Thyroid gland (tissue), 4 donors: Measurements from ENCODE around the gene ZBTB48.

Experiments
- CTCF ChIP-seq, 6 experiments: fragments of 200-600 bp in 3 of 6; fragments of 450-650 bp in 3 of 6; sonication (generic) in 3 of 6; IDR thresholded peaks; one replicate each; pipeline ENCODE4 v1.5.1; 2016 to 2019; ENCODE audit warnings: antibody characterized with exemption in 6 of 6, mild to moderate bottlenecking in 2 of 6, inconsistent platforms in 1 of 6, moderate library complexity in 1 of 6
- POLR2A ChIP-seq, 2 donors: fragments of 450-650 bp; IDR thresholded peaks; one replicate each; pipeline ENCODE4 v1.6.1; 2017; ENCODE audit warnings: antibody characterized with exemption in 2 of 2, mild to moderate bottlenecking in 2 of 2, moderate library complexity in 1 of 2

- TF ChIP-seq CTCF (IDR thresholded peaks at IDR 0.05) = no peak
- TF ChIP-seq POLR2A (IDR thresholded peaks at IDR 0.05) = no peak
Measured at GRCh38 chr1:6557597-6557996, 22.2 kb upstream of the ZBTB48 start.
